H1 (cell line): ENCODE data around the gene ECSIT. TPM values are rescaled to one million over a fixed set of nuclear protein-coding genes. Genes with fewer than 3 reads are reported as not detected.

Experiments used
- CEBPB ChIP-seq: IDR thresholded peaks from 2 replicates; pipeline ENCODE4 v1.6.1; 2012; ENCODE audit warnings: low read depth, low read length
- EGR1 ChIP-seq: IDR thresholded peaks from 2 replicates; pipeline ENCODE4 v1.6.1; 2011; ENCODE audit warnings: low read depth, low read length, borderline replicate concordance
- NANOG ChIP-seq: IDR thresholded peaks from 2 replicates; pipeline ENCODE4 v1.6.1; 2011; ENCODE audit warnings: low read length, low read depth, mild to moderate bottlenecking, inconsistent platforms; ENCODE audit not compliant: insufficient read depth, poor library complexity, severe bottlenecking
- POLR2A ChIP-seq, 2 experiments: IDR thresholded peaks; 1 replicate in 1 of 2; 2 replicates in 1 of 2; pipeline ENCODE4 v1.6.1; 2011; ENCODE audit warnings: low read depth in 2 of 2, low read length in 2 of 2, mild to moderate bottlenecking in 2 of 2; ENCODE audit errors: control extremely low read depth in 1 of 2
- POLR2AphosphoS5 ChIP-seq: IDR thresholded peaks from 2 replicates; pipeline ENCODE4 v1.6.1; 2011; ENCODE audit warnings: low read depth, low read length
- TAF1 ChIP-seq: IDR thresholded peaks from 2 replicates; pipeline ENCODE4 v1.6.1; 2011; ENCODE audit warnings: mild to moderate bottlenecking, low read depth, low read length
- ZNF274 ChIP-seq: IDR thresholded peaks from 2 replicates; pipeline ENCODE4 v1.7.0; 2012; ENCODE audit warnings: low read length, borderline replicate concordance; ENCODE audit errors: extremely low read depth
- polyA plus RNA-seq, 7 experiments: library from polyadenylated mRNA; depleted of rRNA in 3 of 7; stranded (reverse) in 5 of 7; unstranded in 2 of 7; fragments of >200 nt in 5 of 7; fragments of 200-250 nt in 2 of 7; gene quantifications; 1 replicate in 5 of 7; 2 replicates in 1 of 7; 4 replicates in 1 of 7; pipeline versions ENCODE4 v1.2.1 to v1.2.3, GENCODE V29; 2011 to 2013; ENCODE audit warnings: missing spikeins in 2 of 7, mixed read lengths in 2 of 7
- total RNA-seq: library from RNA; stranded (reverse); fragmentation: NEBNext Ultra II Directional; extraction: Animal tissue kit (Norgen Biotek cat#: 25700); gene quantifications from 2 replicates; pipeline ENCODE4 v1.2.1, GENCODE V29; 2021
- TF ChIP-seq, protein P1 (sequence below): fragments of 300-600 bp; sonication (generic); IDR thresholded peaks from 2 replicates; pipeline ENCODE4 v1.7.1; 2012; ENCODE audit warnings: low read length, moderate library complexity, mild to moderate bottlenecking, inconsistent platforms; ENCODE audit not compliant: insufficient replicate concordance
- TF ChIP-seq, protein P2 (sequence below): IDR thresholded peaks from 2 replicates; pipeline ENCODE4 v1.6.1; 2011; ENCODE audit warnings: low read length, improper control_type of control experiment

Gene ECSIT
- total and polyA plus RNA-seq, 2 of the 8 experiments (the other 6 are each of a cell fraction or from before 2014, with no cell fraction given) = 55.7 to 74.1 TPM

DNA sequence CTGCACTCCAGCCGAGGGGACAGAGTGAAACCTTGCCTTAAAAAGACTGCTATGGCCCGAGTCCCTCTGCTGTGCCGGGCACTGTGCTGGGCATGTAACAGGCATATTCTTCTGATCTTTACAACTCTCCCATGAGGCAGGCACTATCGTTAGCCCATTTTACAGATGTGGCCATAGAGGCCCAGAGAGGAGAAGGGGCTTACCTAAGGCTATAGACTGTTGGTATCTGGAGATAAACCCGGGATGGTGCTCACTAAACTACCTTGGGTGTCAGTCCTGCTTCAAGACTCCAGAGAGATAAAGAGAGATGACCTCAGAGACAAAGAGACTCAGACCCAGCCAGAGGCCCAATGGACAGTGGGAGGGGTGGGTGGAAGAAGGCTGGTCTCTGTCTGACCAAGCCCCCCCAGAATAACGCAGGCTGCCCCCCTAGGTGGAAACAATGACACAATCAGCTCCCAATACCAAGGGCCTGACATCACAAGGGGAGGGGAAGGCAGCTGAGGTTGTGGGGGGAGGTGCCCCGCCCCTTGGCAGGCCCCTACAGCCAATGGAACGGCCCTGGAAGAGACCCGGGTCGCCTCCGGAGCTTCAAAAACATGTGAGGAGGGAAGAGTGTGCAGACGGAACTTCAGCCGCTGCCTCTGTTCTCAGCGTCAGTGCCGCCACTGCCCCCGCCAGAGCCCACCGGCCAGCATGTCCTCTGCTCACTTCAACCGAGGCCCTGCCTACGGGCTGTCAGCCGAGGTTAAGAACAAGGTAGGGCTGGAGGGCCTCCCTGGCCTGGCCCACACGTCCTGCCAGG lies 9.5 kb upstream of the ECSIT start, which contains the start of gene CNN1 (continued):
- TF ChIP-seq, protein P1, sequence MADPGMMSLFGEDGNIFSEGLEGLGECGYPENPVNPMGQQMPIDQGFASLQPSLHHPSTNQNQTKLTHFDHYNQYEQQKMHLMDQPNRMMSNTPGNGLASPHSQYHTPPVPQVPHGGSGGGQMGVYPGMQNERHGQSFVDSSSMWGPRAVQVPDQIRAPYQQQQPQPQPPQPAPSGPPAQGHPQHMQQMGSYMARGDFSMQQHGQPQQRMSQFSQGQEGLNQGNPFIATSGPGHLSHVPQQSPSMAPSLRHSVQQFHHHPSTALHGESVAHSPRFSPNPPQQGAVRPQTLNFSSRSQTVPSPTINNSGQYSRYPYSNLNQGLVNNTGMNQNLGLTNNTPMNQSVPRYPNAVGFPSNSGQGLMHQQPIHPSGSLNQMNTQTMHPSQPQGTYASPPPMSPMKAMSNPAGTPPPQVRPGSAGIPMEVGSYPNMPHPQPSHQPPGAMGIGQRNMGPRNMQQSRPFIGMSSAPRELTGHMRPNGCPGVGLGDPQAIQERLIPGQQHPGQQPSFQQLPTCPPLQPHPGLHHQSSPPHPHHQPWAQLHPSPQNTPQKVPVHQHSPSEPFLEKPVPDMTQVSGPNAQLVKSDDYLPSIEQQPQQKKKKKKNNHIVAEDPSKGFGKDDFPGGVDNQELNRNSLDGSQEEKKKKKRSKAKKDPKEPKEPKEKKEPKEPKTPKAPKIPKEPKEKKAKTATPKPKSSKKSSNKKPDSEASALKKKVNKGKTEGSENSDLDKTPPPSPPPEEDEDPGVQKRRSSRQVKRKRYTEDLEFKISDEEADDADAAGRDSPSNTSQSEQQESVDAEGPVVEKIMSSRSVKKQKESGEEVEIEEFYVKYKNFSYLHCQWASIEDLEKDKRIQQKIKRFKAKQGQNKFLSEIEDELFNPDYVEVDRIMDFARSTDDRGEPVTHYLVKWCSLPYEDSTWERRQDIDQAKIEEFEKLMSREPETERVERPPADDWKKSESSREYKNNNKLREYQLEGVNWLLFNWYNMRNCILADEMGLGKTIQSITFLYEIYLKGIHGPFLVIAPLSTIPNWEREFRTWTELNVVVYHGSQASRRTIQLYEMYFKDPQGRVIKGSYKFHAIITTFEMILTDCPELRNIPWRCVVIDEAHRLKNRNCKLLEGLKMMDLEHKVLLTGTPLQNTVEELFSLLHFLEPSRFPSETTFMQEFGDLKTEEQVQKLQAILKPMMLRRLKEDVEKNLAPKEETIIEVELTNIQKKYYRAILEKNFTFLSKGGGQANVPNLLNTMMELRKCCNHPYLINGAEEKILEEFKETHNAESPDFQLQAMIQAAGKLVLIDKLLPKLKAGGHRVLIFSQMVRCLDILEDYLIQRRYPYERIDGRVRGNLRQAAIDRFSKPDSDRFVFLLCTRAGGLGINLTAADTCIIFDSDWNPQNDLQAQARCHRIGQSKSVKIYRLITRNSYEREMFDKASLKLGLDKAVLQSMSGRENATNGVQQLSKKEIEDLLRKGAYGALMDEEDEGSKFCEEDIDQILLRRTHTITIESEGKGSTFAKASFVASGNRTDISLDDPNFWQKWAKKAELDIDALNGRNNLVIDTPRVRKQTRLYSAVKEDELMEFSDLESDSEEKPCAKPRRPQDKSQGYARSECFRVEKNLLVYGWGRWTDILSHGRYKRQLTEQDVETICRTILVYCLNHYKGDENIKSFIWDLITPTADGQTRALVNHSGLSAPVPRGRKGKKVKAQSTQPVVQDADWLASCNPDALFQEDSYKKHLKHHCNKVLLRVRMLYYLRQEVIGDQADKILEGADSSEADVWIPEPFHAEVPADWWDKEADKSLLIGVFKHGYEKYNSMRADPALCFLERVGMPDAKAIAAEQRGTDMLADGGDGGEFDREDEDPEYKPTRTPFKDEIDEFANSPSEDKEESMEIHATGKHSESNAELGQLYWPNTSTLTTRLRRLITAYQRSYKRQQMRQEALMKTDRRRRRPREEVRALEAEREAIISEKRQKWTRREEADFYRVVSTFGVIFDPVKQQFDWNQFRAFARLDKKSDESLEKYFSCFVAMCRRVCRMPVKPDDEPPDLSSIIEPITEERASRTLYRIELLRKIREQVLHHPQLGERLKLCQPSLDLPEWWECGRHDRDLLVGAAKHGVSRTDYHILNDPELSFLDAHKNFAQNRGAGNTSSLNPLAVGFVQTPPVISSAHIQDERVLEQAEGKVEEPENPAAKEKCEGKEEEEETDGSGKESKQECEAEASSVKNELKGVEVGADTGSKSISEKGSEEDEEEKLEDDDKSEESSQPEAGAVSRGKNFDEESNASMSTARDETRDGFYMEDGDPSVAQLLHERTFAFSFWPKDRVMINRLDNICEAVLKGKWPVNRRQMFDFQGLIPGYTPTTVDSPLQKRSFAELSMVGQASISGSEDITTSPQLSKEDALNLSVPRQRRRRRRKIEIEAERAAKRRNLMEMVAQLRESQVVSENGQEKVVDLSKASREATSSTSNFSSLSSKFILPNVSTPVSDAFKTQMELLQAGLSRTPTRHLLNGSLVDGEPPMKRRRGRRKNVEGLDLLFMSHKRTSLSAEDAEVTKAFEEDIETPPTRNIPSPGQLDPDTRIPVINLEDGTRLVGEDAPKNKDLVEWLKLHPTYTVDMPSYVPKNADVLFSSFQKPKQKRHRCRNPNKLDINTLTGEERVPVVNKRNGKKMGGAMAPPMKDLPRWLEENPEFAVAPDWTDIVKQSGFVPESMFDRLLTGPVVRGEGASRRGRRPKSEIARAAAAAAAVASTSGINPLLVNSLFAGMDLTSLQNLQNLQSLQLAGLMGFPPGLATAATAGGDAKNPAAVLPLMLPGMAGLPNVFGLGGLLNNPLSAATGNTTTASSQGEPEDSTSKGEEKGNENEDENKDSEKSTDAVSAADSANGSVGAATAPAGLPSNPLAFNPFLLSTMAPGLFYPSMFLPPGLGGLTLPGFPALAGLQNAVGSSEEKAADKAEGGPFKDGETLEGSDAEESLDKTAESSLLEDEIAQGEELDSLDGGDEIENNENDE = no peak
- TF ChIP-seq POLR2AphosphoS5 (peak; percentile 57; the same call in 1 of the 2 replicates), POLR2A (IDR thresholded peaks at IDR 0.05; ENCODE audit: control extremely low read depth in 1 of 2, low read depth in 2 of 2, low read length in 2 of 2) (peak in 1 of 2 experiments; percentile 58; a peak in 2 of 3 replicates), TAF1 (peak; percentile 80; the same call in 1 of the 2 replicates), CEBPB (no peak; the same call in 1 of the 2 replicates), ZNF274 (no peak), NANOG (no peak), EGR1 (no peak)
- TF ChIP-seq, protein P2, sequence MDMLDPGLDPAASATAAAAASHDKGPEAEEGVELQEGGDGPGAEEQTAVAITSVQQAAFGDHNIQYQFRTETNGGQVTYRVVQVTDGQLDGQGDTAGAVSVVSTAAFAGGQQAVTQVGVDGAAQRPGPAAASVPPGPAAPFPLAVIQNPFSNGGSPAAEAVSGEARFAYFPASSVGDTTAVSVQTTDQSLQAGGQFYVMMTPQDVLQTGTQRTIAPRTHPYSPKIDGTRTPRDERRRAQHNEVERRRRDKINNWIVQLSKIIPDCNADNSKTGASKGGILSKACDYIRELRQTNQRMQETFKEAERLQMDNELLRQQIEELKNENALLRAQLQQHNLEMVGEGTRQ = no peak
